HG02852 (cell line): ENCODE results near the gene DLEC1.

Experiments used
- ATAC-seq: cut with Tn5 transposase; IDR thresholded peaks from one replicate; pipeline ENCODE4 v1.9.1; 2021; ENCODE audit warnings: mild to moderate bottlenecking, moderate library complexity; ENCODE audit not compliant: unreplicated experiment

Gene DLEC1

GRCh38 chr3:38000965-38001455, 38.0 kb upstream of the DLEC1 start:
- ATAC-seq, result no peak

GRCh38 chr3:38001456-38002081, 37.4 kb upstream of the DLEC1 start:
- ATAC-seq, result no peak

DNA sequence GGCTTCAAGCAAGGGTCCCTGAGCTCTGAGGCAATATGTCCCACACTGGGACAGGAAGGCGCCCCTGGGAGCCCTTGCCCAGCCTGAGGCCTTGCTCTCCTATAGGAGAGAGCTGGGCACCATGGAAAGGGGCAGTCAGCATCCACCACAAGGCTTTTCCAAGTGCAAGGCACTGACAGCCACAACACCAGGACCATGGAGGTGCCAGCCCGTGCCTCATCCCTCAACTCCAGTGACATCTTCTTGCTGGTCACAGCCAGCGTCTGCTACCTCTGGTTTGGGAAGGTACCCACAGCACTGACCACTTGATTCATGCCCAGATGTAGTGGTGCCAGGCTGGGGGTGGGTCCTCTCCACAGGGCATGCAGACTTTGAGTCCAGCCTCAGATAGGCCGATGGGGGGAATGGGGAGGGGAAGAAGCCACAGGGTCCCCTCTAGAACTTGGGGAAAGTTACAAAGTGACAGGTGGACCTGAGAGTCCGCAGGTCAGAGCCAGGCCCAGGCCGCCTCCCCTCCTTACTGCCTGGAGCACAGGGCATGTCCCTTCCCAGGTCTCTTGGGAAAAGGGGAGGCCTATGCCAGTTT, 36.6 kb upstream of the DLEC1 start:
- ATAC-seq, result no peak

GRCh38 chr3:38002940-38003339, 36.1 kb upstream of the DLEC1 start:
- ATAC-seq, result no peak

- ATAC-seq, result peak; percentile 31
These were observed 35.6 kb upstream of the DLEC1 start for GRCh38 chr3:38003371-38003816.

DNA sequence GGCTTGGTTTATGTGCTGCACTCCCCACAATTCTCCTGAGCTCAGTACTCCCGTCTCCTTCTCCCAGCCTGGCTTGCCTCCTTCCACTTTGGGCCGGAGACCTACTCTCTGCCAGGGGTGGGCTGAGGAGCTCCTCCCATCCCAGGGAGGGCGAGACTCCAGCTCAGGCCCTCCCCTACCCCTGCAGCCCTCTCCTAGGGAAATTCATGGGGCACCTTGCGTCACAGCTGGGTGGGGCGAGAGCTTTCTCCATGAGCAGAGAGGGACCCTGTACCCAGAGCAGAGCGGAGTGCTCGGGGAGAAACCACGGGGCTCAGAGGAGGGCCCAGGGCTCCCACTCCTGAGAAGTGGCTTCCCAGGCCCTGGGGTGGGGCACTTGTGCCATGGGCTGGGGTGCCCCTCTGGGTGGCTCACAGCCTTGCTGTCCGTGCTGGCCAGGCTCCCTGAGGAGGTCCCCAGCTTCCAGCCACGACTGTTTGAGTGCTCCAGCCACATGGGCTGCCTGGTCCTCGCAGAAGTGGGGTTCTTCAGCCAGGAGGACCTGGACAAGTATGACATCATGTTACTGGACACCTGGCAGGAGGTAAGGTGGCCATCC, 35.1 kb upstream of the DLEC1 start:
- ATAC-seq, result no peak

GRCh38 chr3:38004415-38005075, 34.5 kb upstream of the DLEC1 start:
- peak; percentile 57 for ATAC-seq

GRCh38 chr3:38005076-38006020, 33.7 kb upstream of the DLEC1 start:
- ATAC-seq, result no peak

DNA sequence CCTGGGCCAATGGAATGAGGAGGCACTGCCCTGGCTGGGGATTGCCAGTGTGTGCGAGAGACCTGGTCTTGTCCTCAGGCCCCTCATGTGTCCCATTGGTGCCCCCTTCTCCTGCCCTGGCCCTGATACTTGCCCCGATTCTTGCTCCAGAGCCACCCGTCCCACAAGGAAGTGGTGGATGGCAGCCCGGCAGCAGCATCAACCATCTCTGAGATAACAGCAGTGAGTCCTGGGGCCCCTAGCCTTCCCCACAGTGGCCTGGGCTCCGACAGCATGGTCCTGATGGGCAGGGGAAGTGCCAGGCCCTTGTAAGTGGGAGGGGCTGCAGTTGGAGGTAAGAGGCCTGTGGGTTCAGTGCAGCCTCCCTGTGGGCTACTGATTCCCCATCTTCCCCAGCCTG, 33.0 kb upstream of the DLEC1 start:
- no peak for ATAC-seq

DNA sequence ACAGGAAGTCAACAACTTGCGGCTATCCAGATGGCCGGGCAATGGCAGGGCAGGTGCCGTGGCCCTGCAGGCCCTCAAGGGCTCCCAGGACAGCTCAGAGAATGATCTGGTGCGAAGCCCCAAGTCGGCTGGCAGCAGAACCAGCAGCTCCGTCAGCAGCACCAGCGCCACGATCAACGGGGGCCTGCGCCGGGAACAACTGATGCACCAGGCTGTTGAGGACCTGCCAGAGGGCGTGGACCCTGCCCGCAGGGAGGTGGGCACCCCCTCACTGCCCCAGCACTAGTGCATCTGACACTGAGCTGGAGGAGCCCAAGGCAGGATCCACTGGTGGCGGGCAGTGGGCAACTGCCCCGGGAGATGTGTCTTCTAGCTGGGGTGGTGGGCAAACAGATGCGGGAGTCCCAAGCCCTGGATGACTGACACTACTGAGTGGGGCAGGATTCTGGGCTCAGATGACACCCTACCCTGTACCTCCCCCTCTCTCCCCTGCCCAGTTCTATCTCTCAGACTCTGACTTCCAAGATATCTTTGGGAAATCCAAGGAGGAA, 32.5 kb upstream of the DLEC1 start:
- ATAC-seq, result no peak

DNA sequence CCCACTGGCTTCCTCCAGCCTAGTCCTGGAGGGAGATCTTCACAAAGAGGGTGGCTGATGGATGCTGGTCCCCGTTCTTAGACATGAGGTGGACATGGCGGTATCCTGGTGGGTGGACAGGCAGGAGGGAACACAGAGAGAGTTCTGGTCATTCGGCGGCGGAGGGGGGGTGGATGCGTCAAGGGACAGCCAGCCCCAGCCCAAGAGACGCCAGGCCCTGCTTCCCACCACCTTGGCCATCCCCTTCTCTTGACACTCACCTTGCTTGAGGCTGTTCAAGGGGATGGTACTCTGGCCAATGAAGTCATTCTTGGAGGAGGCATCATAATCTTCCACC, 31.3 kb upstream of the DLEC1 start:
- no peak for ATAC-seq

DNA sequence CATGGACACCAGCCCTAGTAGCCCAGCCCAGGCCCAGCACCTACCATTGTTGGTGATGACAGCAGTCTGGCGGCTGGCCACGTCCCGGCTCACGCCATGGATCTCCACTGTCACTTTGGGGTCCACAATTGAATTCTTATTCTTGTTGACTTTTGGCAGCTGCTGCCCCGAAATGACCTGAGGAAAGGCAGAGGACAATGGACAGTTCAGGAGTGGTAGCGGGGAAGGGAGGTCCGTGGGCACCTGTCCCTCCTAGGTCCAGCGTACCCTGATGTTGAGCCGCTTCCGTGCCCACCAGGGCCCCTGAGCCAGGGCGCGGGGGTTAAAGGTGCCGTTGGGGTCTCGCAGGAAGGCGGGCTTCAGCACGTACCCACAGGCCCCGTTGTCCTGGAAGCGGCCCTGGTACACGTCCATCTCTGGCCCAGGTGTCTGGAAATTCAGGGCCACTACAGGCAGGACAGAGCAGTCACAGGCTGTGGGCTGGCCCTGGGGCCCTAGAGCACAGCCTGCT, 30.8 kb upstream of the DLEC1 start:
- ATAC-seq, result no peak

DNA sequence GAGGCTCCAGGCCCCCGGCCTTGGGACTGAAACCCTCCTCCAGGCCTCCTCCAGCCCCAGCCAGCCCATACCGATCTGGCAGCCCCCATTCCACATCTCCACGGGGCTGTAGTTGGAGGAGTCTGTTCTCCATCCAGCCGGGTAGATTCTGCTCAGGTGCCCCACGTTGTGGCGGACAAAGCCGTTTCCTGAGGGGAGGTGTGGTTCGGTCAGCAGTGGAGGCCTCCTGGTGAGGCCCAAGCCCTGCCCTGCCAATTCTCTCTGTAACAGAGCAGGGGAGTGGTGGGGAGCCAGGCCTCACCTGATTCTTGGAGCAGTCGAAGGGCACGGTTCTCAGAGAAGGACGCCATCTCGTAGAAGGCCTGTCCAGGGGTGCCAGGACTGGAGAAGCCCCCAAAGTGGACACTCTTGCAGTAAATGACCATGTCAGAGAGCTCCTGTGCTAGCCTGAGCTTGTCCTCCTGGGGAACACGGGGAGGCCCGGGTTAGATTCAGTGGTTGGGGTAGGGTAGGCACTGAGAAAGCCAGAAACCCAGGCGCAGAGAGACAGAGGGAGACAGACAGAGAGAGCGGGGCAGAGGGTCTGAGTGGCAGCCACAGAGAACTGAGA, 29.9 kb upstream of the DLEC1 start:
- no peak for ATAC-seq

DNA sequence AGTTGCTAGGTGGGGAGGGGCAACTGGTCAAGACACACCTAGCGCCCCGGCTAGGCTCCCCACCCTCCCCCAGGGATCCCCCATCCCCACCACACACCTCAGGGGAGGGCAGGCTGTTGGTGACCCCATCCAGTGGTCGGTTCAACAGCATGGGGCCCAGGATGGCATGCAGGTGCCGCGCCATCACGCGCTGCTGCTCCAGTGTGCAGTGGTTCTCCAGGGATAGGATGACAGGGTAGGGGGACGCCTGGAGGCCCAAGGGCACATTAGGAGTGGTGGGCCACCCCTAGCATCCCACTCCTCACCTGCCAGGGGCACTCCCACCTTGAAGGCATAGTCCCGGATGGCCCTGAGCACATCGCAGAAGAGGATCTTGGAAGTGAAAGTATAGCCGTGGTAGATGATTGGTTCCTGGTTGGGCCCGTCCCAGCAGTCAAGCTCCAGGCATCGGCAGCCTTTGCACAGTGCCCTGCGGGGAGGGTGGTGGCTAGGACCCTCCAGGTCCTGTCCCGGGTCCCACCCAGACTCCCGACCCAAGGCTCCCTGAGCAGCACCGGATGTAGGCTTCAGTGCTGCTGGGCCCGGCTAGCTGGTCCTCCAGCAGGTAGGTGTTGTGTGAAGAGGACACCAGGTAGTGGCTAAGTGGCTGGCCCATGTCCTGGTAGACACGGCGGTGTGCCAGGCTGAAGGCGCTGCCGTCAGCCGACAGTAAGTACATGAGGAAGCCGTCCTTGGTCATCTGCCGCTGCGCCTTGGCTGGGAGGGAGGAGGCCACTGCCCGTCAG, 29.0 kb upstream of the DLEC1 start:
- ATAC-seq, result no peak

GRCh38 chr3:38011111-38011510, 27.9 kb upstream of the DLEC1 start:
- ATAC-seq, result no peak

- no peak for ATAC-seq
These were observed 23.5 kb upstream of the DLEC1 start for GRCh38 chr3:38015485-38015884.

- ATAC-seq, result no peak
These were observed 23.0 kb upstream of the DLEC1 start for GRCh38 chr3:38015984-38016383.

GRCh38 chr3:38016410-38016809, 22.6 kb upstream of the DLEC1 start:
- ATAC-seq, result no peak

DNA sequence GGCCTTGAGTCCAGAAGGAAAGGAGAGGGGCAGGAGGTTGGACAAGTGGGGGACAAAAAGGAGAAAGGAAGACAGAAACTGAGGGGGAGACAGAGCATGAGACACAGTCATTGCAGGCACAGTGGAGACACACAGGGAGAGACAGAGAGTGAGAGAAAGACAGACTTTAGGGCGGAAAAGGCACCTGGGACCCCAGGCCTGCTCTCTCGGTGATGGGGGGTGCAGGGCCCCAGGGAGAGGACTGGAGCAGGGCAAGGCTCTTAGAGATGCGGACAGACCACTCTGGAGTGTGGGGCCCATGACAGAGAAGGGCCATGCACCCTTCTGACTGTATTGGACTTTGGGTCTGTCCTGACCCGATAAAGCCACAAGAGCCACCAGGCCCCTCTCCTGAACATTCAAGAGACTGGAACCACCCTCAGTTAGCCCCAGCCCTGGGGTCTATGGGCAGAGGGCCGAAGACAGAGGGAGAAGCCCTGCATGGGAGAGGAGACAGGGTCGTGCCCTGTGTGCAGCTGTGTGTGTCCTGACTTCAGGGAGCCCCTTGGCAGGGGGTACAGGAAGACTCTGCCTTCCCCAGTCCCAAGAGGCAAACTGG, 22.1 kb upstream of the DLEC1 start:
- ATAC-seq, result no peak
